Common myeloid progenitor, CD34-positive (primary cell): ENCODE measurements around the gene ANKRD27.
"Not testable (repeated sequence)": the region's sequence is repeated elsewhere in the genome, so short reads cannot be mapped to it uniquely, and the experiment has no call there.

ENCODE experiments used
- CTCF ChIA-PET: fragments of 350-600 bp; sonication (Branson Sonifier 250); formaldehyde crosslinking; loops from one replicate; lab custom pipeline; 2021; ENCODE audit warnings: antibody characterized with exemption; lab: Charles Lee
- POLR2A ChIA-PET: fragments of 350-600 bp; sonication (Branson Sonifier 250); formaldehyde crosslinking; loops from one replicate; lab custom pipeline; 2021; ENCODE audit warnings: antibody characterized with exemption; lab: Charles Lee
- DNase-seq, 3 donors: peaks; one replicate each; pipeline versions ENCODE4 v3.0.0 to v3.0.0-alpha.2; 2013
- H3K27ac ChIP-seq, 2 experiments: 1 replicate in 1 of 2; 2 replicates in 1 of 2; pipeline ENCODE4 v1.7.0; 2013; ENCODE audit warnings: inconsistent platforms in 2 of 2, low read length in 2 of 2, mild to moderate bottlenecking in 2 of 2, low read depth in 1 of 2, moderate library complexity in 1 of 2; ENCODE audit not compliant: severe bottlenecking in 2 of 2, insufficient read depth in 1 of 2, poor library complexity in 1 of 2
- H3K27me3 ChIP-seq, 5 experiments: replicated peaks in 2 of 5; 1 replicate in 3 of 5; 2 replicates in 2 of 5; pipeline versions ENCODE4 v1.6.1 to v1.7.0; 2013; ENCODE audit warnings: low read length in 4 of 5, mild to moderate bottlenecking in 2 of 5, moderate library complexity in 2 of 5, inconsistent platforms in 1 of 5; ENCODE audit not compliant: insufficient read depth in 5 of 5, control insufficient read depth in 4 of 5
- H3K36me3 ChIP-seq, 4 experiments: 1 replicate in 2 of 4; 2 replicates in 2 of 4; pipeline versions ENCODE4 v1.6.1 to v1.7.0; 2013; ENCODE audit warnings: low read length in 3 of 4, control low read depth in 1 of 4, mild to moderate bottlenecking in 1 of 4; ENCODE audit not compliant: control insufficient read depth in 4 of 4, insufficient read depth in 4 of 4
- H3K4me1 ChIP-seq, 4 experiments: 1 replicate in 3 of 4; 2 replicates in 1 of 4; pipeline versions ENCODE4 v1.6.1 to v1.7.1; 2013; ENCODE audit warnings: low read length in 3 of 4, mild to moderate bottlenecking in 3 of 4, control low read depth in 1 of 4, inconsistent platforms in 1 of 4, moderate library complexity in 1 of 4; ENCODE audit not compliant: control insufficient read depth in 4 of 4, insufficient read depth in 4 of 4; ENCODE audit errors: control extremely low read depth in 1 of 4
- H3K4me3 ChIP-seq, 7 experiments: 1 replicate in 4 of 7; 2 replicates in 3 of 7; pipeline versions ENCODE4 v1.5.1 to v1.7.0; 2013; ENCODE audit warnings: mild to moderate bottlenecking in 7 of 7, low read length in 6 of 7, moderate library complexity in 6 of 7, inconsistent platforms in 2 of 7, low read depth in 2 of 7, control low read depth in 1 of 7; ENCODE audit not compliant: insufficient read depth in 4 of 7, control insufficient read depth in 1 of 7; ENCODE audit errors: extremely low read depth in 1 of 7
- H3K9me3 ChIP-seq, 5 experiments: 1 replicate in 4 of 5; 2 replicates in 1 of 5; pipeline versions ENCODE4 v1.6.1 to v1.7.1; 2013; ENCODE audit warnings: low read length in 4 of 5, mild to moderate bottlenecking in 2 of 5, inconsistent platforms in 1 of 5, low read depth in 1 of 5, moderate library complexity in 1 of 5; ENCODE audit not compliant: control insufficient read depth in 4 of 5, insufficient read depth in 2 of 5; ENCODE audit errors: control extremely low read depth in 1 of 5
- WGBS: methylation state at CpG from one replicate; pipeline ENCODE4 v1.1.5; 2013; ENCODE audit not compliant: insufficient coverage; 5-methylcytosine and 5-hydroxymethylcytosine counted together

Gene ANKRD27

DNA sequence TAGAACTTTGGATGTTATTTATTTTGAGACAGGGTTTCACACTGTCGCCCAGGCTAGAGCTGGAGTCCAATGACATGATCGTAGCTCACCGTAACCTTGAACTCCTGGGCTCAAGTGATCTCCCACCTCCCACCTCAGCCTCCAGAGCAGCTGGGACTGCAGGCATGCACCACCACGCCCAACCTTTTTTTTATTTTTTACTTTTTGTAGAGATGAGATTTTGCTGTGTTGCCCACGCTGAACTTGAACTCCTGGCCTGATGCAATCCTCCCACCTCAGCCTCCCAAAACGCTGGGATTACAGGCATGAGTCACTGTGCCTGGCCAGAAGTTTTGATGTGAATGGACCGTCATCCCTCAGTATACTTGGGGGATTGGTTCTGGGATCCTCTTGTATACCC, 13.7 kb downstream of the ANKRD27 start:
- H3K27me3 ChIP-seq = no peaks in the 10 kb centered on the region
- no peak for DNase-seq
- ChIA-PET POLR2A (no interaction called here), CTCF (no interaction called here)
- peaks cover 3 to 26% (median 17%) of the 10 kb centered on the region in 4 experiments for H3K4me1 ChIP-seq
- H3K4me3 ChIP-seq = no peak overlapping the region
- H3K36me3 ChIP-seq = peaks cover 0 to 32% (median 24%) of the 10 kb centered on the region in 4 experiments
- no peaks in the 10 kb centered on the region for H3K9me3 ChIP-seq
- no CpG with 5 or more reads among the region's 7 CpGs for WGBS
- no peak overlapping the region for H3K27ac ChIP-seq

GRCh38 chr19:32658527-32658926, 16.5 kb downstream of the ANKRD27 start:
- POLR2A ChIA-PET = no interaction called here
- 89% methylated on average over 10 of the region's 10 CpGs for WGBS
- H3K27me3 ChIP-seq = no peaks in the 10 kb centered on the region
- no peaks in the 10 kb centered on the region for H3K9me3 ChIP-seq
- peaks cover 2 to 43% (median 30%) of the 10 kb centered on the region in 4 experiments for H3K36me3 ChIP-seq
- no peak for DNase-seq
- peaks cover 3 to 24% (median 17%) of the 10 kb centered on the region in 4 experiments for H3K4me1 ChIP-seq
- H3K4me3 ChIP-seq = no peak overlapping the region
- CTCF ChIA-PET = no interaction called here
- H3K27ac ChIP-seq = no peak overlapping the region

- CTCF ChIA-PET = interaction anchor here (2.9 kb wide), 1 partner anchor 11 kb away, joined by 8 read pairs; no protein-coding TSS in a partner anchor
- H3K36me3 ChIP-seq = peaks cover 2 to 46% (median 34%) of the 10 kb centered on the region in 4 experiments
- 97% methylated on average over 8 of the region's 10 CpGs for WGBS
- no peak for DNase-seq
- H3K9me3 ChIP-seq = no peaks in the 10 kb centered on the region
- H3K4me1 ChIP-seq = peaks cover 3 to 19% (median 14%) of the 10 kb centered on the region in 4 experiments
- POLR2A ChIA-PET = no interaction called here
- H3K27me3 ChIP-seq = no peaks in the 10 kb centered on the region
- H3K27ac ChIP-seq = no peak overlapping the region
- no peak overlapping the region for H3K4me3 ChIP-seq
Measured at GRCh38 chr19:32658075-32658474, 16.9 kb downstream of the ANKRD27 start.

DNA sequence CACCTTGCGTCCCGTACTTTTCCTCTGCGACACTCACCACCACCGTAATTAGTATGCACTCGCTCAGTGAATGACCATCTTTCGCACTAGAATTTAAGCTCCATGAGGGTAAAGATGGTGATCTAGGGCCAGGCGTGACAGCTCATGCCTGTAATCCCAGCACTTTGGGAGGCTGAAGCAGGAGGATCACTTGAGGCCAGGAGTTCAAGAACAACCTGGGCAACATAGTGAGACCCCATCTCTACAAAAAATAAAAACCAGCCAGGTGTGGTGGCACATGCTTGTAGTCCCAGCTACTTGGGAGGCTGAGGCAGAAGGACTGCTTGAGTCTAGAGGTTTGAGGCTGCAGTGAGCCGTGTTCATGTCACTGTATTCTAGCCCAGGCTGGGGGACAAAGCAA, 18.6 kb downstream of the ANKRD27 start:
- ChIA-PET CTCF (interaction anchor here (0.6 to 2.9 kb wide), 6 partner anchors 13 to 92 kb away, joined by 3 to 8 read pairs (median 3); no protein-coding TSS in a partner anchor), POLR2A (interaction anchor here (0.6 kb wide), 1 partner anchor 1510 kb away, joined by 3 read pairs; no protein-coding TSS in a partner anchor)
- WGBS = 92% methylated on average over 7 of the region's 8 CpGs
- H3K27me3 ChIP-seq, H3K27ac ChIP-seq, H3K4me3 ChIP-seq, DNase-seq, H3K9me3 ChIP-seq: not testable (repeated sequence)
- peaks cover 0 to 12% (median 0%) of the 10 kb centered on the region in 4 experiments for H3K4me1 ChIP-seq
- peaks cover 2 to 46% (median 38%) of the 10 kb centered on the region in 4 experiments for H3K36me3 ChIP-seq

DNA sequence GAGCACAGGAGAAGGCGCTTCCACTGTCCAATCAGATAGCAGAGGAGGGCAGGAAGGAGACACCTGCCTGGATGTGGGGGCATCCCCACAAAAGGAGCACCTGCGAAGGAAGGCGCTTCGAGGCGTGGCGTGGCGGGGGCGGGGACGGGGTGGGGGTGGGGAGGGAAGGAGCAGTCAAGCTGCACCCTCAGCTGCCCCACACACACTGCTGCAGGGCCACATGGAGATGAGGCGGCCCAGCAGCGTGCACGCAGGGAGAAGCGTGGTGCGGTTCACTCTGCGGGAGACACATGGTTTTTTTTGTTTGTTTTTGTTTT, 21.4 kb downstream of the ANKRD27 start:
- H3K27me3 ChIP-seq = no peaks in the 10 kb centered on the region
- H3K4me1 ChIP-seq = peaks cover 0 to 12% (median 0%) of the 10 kb centered on the region in 4 experiments
- H3K36me3 ChIP-seq = peaks cover 2 to 56% (median 43%) of the 10 kb centered on the region in 4 experiments
- POLR2A ChIA-PET = no interaction called here
- no peak overlapping the region for H3K4me3 ChIP-seq
- 100% methylated on average over 7 of the region's 15 CpGs for WGBS
- H3K9me3 ChIP-seq = no peaks in the 10 kb centered on the region
- CTCF ChIA-PET = no interaction called here
- DNase-seq = no peak
- no peak overlapping the region for H3K27ac ChIP-seq

GRCh38 chr19:32652894-32653598, 21.9 kb downstream of the ANKRD27 start:
- Histone ChIP-seq H3K9me3 (no peaks in the 10 kb centered on the region), H3K27me3 (no peaks in the 10 kb centered on the region), H3K4me3 (no peak overlapping the region), H3K27ac (no peak overlapping the region), H3K4me1 (peaks cover 0 to 12% (median 0%) of the 10 kb centered on the region in 4 experiments), H3K36me3 (peaks cover 4 to 54% (median 39%) of the 10 kb centered on the region in 4 experiments)
- WGBS = 91% methylated on average over 9 of the region's 12 CpGs
- DNase-seq = no peak
- ChIA-PET POLR2A (no interaction called here), CTCF (no interaction called here)

- H3K9me3 ChIP-seq, CTCF ChIA-PET, POLR2A ChIA-PET, DNase-seq, H3K27ac ChIP-seq, H3K27me3 ChIP-seq, H3K4me3 ChIP-seq: not testable (repeated sequence)
- 97% methylated on average over 10 of the region's 13 CpGs for WGBS
- Histone ChIP-seq H3K4me1 (peaks cover 0 to 12% (median 0%) of the 10 kb centered on the region in 4 experiments), H3K36me3 (peaks cover 4 to 59% (median 43%) of the 10 kb centered on the region in 4 experiments)
Measured at GRCh38 chr19:32652331-32652730, 22.6 kb downstream of the ANKRD27 start.
